HepG2 (cell line): ENCODE results near the gene PLCG2. TPM values are rescaled to one million over a fixed set of nuclear protein-coding genes. Genes with fewer than 3 reads are reported as not detected.

ENCODE experiments used
- AHR ChIP-seq: IDR thresholded peaks from 2 replicates; pipeline ENCODE4 v1.6.1; 2018; ENCODE audit warnings: missing genetic modification reagents, missing compliant biosample characterization
- ARNT2 ChIP-seq: sonication (generic); formaldehyde crosslinking; IDR thresholded peaks from 2 replicates; pipeline ENCODE4 v1.8.0; 2022; ENCODE audit warnings: mild to moderate bottlenecking, low read depth, missing genetic modification reagents, moderate library complexity
- CEBPB ChIP-seq: IDR thresholded peaks from 2 replicates; pipeline ENCODE4 v1.6.1; 2011; ENCODE audit warnings: low read depth, low read length, improper control_type of control experiment, borderline replicate concordance
- CREM ChIP-seq, 2 experiments: sonication (generic) in 1 of 2; formaldehyde crosslinking in 1 of 2; IDR thresholded peaks; 2 replicates each; pipeline versions ENCODE4 v1.4.0 to v1.6.1; 2016 to 2020; ENCODE audit warnings: antibody characterized with exemption in 1 of 2, mild to moderate bottlenecking in 1 of 2, missing genetic modification reagents in 1 of 2
- DDIT3 ChIP-seq: sonication (generic); formaldehyde crosslinking; IDR thresholded peaks from 2 replicates; pipeline ENCODE4 v1.4.0; 2020; ENCODE audit warnings: mild to moderate bottlenecking, missing genetic modification reagents
- FOXK2 ChIP-seq: fragments of 450-650 bp; IDR thresholded peaks from 2 replicates; pipeline ENCODE4 v1.6.1; 2016
- IKZF4 ChIP-seq: sonication (generic); formaldehyde crosslinking; IDR thresholded peaks from 2 replicates; pipeline ENCODE4 v1.5.1; 2020; ENCODE audit warnings: borderline replicate concordance, mild to moderate bottlenecking, low read depth, missing genetic modification reagents; ENCODE audit errors: not compliant biosample characterization
- MAF1 ChIP-seq: sonication (generic); formaldehyde crosslinking; IDR thresholded peaks from 2 replicates; pipeline ENCODE4 v1.5.0; 2020; ENCODE audit warnings: missing genetic modification reagents, borderline replicate concordance
- MLLT10 ChIP-seq: sonication (generic); formaldehyde crosslinking; IDR thresholded peaks from 2 replicates; pipeline ENCODE4 v1.4.0; 2020; ENCODE audit warnings: missing genetic modification reagents
- NFKB2 ChIP-seq: sonication (generic); formaldehyde crosslinking; IDR thresholded peaks from 2 replicates; pipeline ENCODE4 v1.4.0; 2020; ENCODE audit warnings: missing genetic modification reagents, borderline replicate concordance
- PHF20 ChIP-seq: sonication (generic); formaldehyde crosslinking; IDR thresholded peaks from 2 replicates; pipeline ENCODE4 v1.5.0; 2020; ENCODE audit warnings: mild to moderate bottlenecking, missing genetic modification reagents
- POLR2AphosphoS5 ChIP-seq: IDR thresholded peaks from 2 replicates; pipeline ENCODE4 v1.6.1; 2012; ENCODE audit warnings: low read depth, low read length
- REST ChIP-seq, 2 experiments: IDR thresholded peaks; 2 replicates each; pipeline ENCODE4 v1.6.1; 2011 to 2012; ENCODE audit warnings: low read length in 2 of 2, borderline replicate concordance in 1 of 2, low read depth in 1 of 2, mild to moderate bottlenecking in 1 of 2, moderate library complexity in 1 of 2
- SRSF1 ChIP-seq: fragments of 200-400 bp; formaldehyde crosslinking; optimal IDR thresholded peaks from 2 replicates; pipeline ENCODE3; 2017; ENCODE audit warnings: mild to moderate bottlenecking, low read depth, low read length, moderate library complexity
- STAG1 ChIP-seq: sonication (generic); formaldehyde crosslinking; IDR thresholded peaks from 2 replicates; pipeline ENCODE4 v1.4.0; 2020; ENCODE audit warnings: missing genetic modification reagents
- SUZ12 ChIP-seq: fragments of 150-350 bp; IDR thresholded peaks from 2 replicates; pipeline ENCODE4 v1.6.1; 2014; ENCODE audit warnings: low read depth, low read length
- TBL1XR1 ChIP-seq: fragments of 150-350 bp; IDR thresholded peaks from 2 replicates; pipeline ENCODE4 v1.6.1; 2014; ENCODE audit warnings: borderline replicate concordance, low read length; ENCODE audit not compliant: partially characterized antibody
- TEAD3 ChIP-seq: optimal IDR thresholded peaks from 2 replicates; pipeline ENCODE3; 2016; ENCODE audit warnings: borderline replicate concordance
- ZNF143 ChIP-seq: sonication (generic); formaldehyde crosslinking; IDR thresholded peaks from 2 replicates; pipeline ENCODE4 v1.4.0; 2020; ENCODE audit warnings: missing genetic modification reagents
- ZNF274 ChIP-seq: sonication (generic); formaldehyde crosslinking; IDR thresholded peaks from 2 replicates; pipeline ENCODE4 v1.5.1; 2020; ENCODE audit warnings: mild to moderate bottlenecking, missing genetic modification reagents
- ZNF282 ChIP-seq: fragments of 450-650 bp; IDR thresholded peaks from 2 replicates; pipeline ENCODE4 v1.6.1; 2018; ENCODE audit not compliant: partially characterized antibody
- ZNF431 ChIP-seq: sonication (generic); formaldehyde crosslinking; IDR thresholded peaks from 2 replicates; pipeline ENCODE4 v1.9.0; 2022; ENCODE audit warnings: missing genetic modification reagents, low read depth, mild to moderate bottlenecking, borderline replicate concordance
- ZNF569 ChIP-seq: sonication (generic); formaldehyde crosslinking; IDR thresholded peaks from 2 replicates; pipeline ENCODE4 v1.5.0; 2020; ENCODE audit warnings: mild to moderate bottlenecking, missing genetic modification reagents, moderate library complexity, borderline replicate concordance
- ZNF598 ChIP-seq: sonication (generic); formaldehyde crosslinking; IDR thresholded peaks from 2 replicates; pipeline ENCODE4 v1.5.1; 2020; ENCODE audit warnings: mild to moderate bottlenecking, missing genetic modification reagents, borderline replicate concordance
- ZNF615 ChIP-seq: sonication (generic); formaldehyde crosslinking; IDR thresholded peaks from 2 replicates; pipeline ENCODE4 v1.5.0; 2020; ENCODE audit warnings: mild to moderate bottlenecking, missing genetic modification reagents, borderline replicate concordance
- ZNF746 ChIP-seq: sonication (generic); formaldehyde crosslinking; IDR thresholded peaks from 2 replicates; pipeline ENCODE4 v1.8.0; 2022; ENCODE audit warnings: mild to moderate bottlenecking, missing genetic modification reagents
- ZNF75D ChIP-seq: sonication (generic); formaldehyde crosslinking; IDR thresholded peaks from 2 replicates; pipeline ENCODE4 v1.8.1; 2023; ENCODE audit warnings: missing genetic modification reagents, mild to moderate bottlenecking, borderline replicate concordance
- ZNF761 ChIP-seq: sonication (generic); formaldehyde crosslinking; conservative IDR thresholded peaks from 2 replicates; pipeline ENCODE4 v1.4.0; 2020; ENCODE audit warnings: mild to moderate bottlenecking, missing genetic modification reagents
- polyA plus RNA-seq, 8 experiments: library from polyadenylated mRNA; depleted of rRNA in 3 of 8; stranded (reverse) in 7 of 8; unstranded in 1 of 8; fragments of >200 nt; fragmentation: Illumina TruSeq in 4 of 8; extraction: Trizol in 4 of 8; gene quantifications; 2 replicates each; pipeline versions ENCODE4 v1.2.1 to v1.2.3, GENCODE V29; 2011 to 2016; ENCODE audit warnings: low read depth in 4 of 8, missing spikeins in 1 of 8, mixed read lengths in 1 of 8; ENCODE audit not compliant: insufficient read depth in 1 of 8
- total RNA-seq, 5 experiments: library from RNA; depleted of rRNA; stranded (reverse); fragments of >200 nt; fragmentation: Illumina TruSeq; extraction: Trizol; gene quantifications; 2 replicates each; pipeline ENCODE4 v1.2.3, GENCODE V29; 2016; ENCODE audit warnings: low read depth in 1 of 5

Gene PLCG2
- total and polyA plus RNA-seq, 2 of the 13 experiments (the other 11 are each of a cell fraction or from before 2014, with no cell fraction given), result 0.13 to 0.18 TPM

- TF ChIP-seq SUZ12, result peak; percentile 80
- no peak for TF ChIP-seq IKZF4 (CRISPR knock-in tag)
- TF ChIP-seq PHF20 (CRISPR knock-in tag), result peak; percentile 81
- peak; percentile 75; the same call in 1 of the 2 replicates for TF ChIP-seq ZNF431 (CRISPR knock-in tag)
- TF ChIP-seq ARNT2, result 0 out of 2 replicates have a peak, but pooled peaks have one; percentile 39
- TF ChIP-seq ZNF598 (CRISPR knock-in tag), result peak; percentile 78; the same call in 1 of the 2 replicates
- TF ChIP-seq ZNF75D (CRISPR knock-in tag), result no peak
- TF ChIP-seq ZNF569 (CRISPR knock-in tag), result no peak
- TF ChIP-seq MAF1, result no peak
- TF ChIP-seq ZNF143, result peak; percentile 99
- peak; percentile 62 for TF ChIP-seq TBL1XR1
- TF ChIP-seq STAG1 (CRISPR knock-in tag), result no peak
- TF ChIP-seq REST (IDR thresholded peaks at IDR 0.05; ENCODE audit: borderline replicate concordance in 1 of 2, low read depth in 1 of 2, low read length in 2 of 2), result no peak
- TF ChIP-seq DDIT3 (CRISPR knock-in tag), result no peak
- no peak for TF ChIP-seq ZNF761 (CRISPR knock-in tag)
- TF ChIP-seq CREM (IDR thresholded peaks at IDR 0.05), result peak; percentile 66
- TF ChIP-seq CREM (CRISPR knock-in tag; IDR thresholded peaks at IDR 0.05), result no peak
- no peak for TF ChIP-seq ZNF274 (CRISPR knock-in tag)
- TF ChIP-seq ZNF746, result no peak
- no peak for TF ChIP-seq ZNF282
- TF ChIP-seq ZNF615 (CRISPR knock-in tag), result no peak
- no peak for TF ChIP-seq CEBPB
- peak; percentile 38; the same call in 1 of the 2 replicates for TF ChIP-seq AHR (CRISPR knock-in tag)
- TF ChIP-seq POLR2AphosphoS5, result peak; percentile 65
- peak; percentile 86; the same call in 1 of the 2 replicates for TF ChIP-seq NFKB2
- TF ChIP-seq TEAD3 (CRISPR knock-in tag), result peak; percentile 42
- TF ChIP-seq MLLT10 (CRISPR knock-in tag), result no peak
- peak; percentile 91 for TF ChIP-seq SRSF1
- TF ChIP-seq FOXK2, result no peak
These were observed 33.2 kb upstream of the PLCG2 start (continued) for GRCh38 chr16:81745704-81746558.
